HAP-1 (cell line): ENCODE data around the gene TSC22D2.
A peak's percentile ranks its signal among the peaks of the same experiment; 100 is the strongest.

ENCODE experiments used
- DNase-seq, 2 experiments: peaks; one replicate each; pipeline ENCODE4 v3.0.0-alpha.2; 2016 to 2020; ENCODE audit warnings: low spot score in 2 of 2
- H3K27me3 ChIP-seq: fragments of 250-450 bp; sonication (Bioruptor Pico); 2 replicates; pipeline ENCODE4 v1.5.1; 2020; ENCODE audit warnings: low read depth, mild to moderate bottlenecking, moderate library complexity
- H3K36me3 ChIP-seq: fragments of 250-450 bp; sonication (Bioruptor Pico); replicated peaks from 2 replicates; pipeline ENCODE4 v1.5.1; 2020; ENCODE audit warnings: mild to moderate bottlenecking
- H3K4me1 ChIP-seq: fragments of 250-450 bp; sonication (Bioruptor Pico); 2 replicates; pipeline ENCODE4 v1.5.1; 2020; ENCODE audit warnings: mild to moderate bottlenecking
- H3K4me3 ChIP-seq: fragments of 250-450 bp; sonication (Bioruptor Pico); 2 replicates; pipeline ENCODE4 v1.5.1; 2020; ENCODE audit warnings: mild to moderate bottlenecking, moderate library complexity
- H3K9me3 ChIP-seq: fragments of 250-450 bp; sonication (Bioruptor Pico); 2 replicates; pipeline ENCODE4 v1.5.1; 2020; ENCODE audit warnings: mild to moderate bottlenecking, moderate library complexity
- in situ Hi-C: fragments of 300-500 bp; cut with MboI; formaldehyde crosslinking; loops from 3 replicates; pipeline ENCODE4 v1.14.3; 2020; ENCODE audit warnings: low sequenced_read_pairs, inconsistent platforms, mixed read lengths

TSC22D2 gene

GRCh38 chr3:150511122-150511821 lies 103.2 kb downstream of the TSC22D2 start:
- Histone ChIP-seq H3K27me3 (no peaks in the 10 kb centered on the region), H3K36me3 (no peaks in the 10 kb centered on the region), H3K4me3 (no peak overlapping the region), H3K4me1 (peaks cover 31% of the 10 kb centered on the region), H3K9me3 (0 out of 2 replicates have a peak, but pooled peaks cover 2% of the 10 kb centered on the region)
- peak in 1 of 2 experiments; percentile 100 for DNase-seq
- in situ Hi-C loops, result no loop called here

GRCh38 chr3:150515210-150515609 lies 107.1 kb downstream of the TSC22D2 start:
- in situ Hi-C loops, result no loop called here
- H3K9me3 ChIP-seq, result peaks cover 12% of the 10 kb centered on the region
- no peak for DNase-seq
- H3K4me3 ChIP-seq, result no peak overlapping the region
- no peaks in the 10 kb centered on the region for H3K27me3 ChIP-seq
- H3K4me1 ChIP-seq, result peaks cover 27% of the 10 kb centered on the region
- H3K36me3 ChIP-seq, result no peaks in the 10 kb centered on the region; the same call in 1 of the 2 replicates
